ENCODE results near the gene RASSF7. TPM values are rescaled to one million over a fixed set of nuclear protein-coding genes. Genes with fewer than 3 reads are reported as not detected.
"Not testable (repeated sequence)": the region's sequence is repeated elsewhere in the genome, so short reads cannot be mapped to it uniquely, and the experiment has no call there.

RASSF7 gene
- total and polyA plus RNA-seq, 11 donors = 1.1 to 15.5 (median 5.7) TPM

GRCh38 chr11:515131-515530 is 45.6 kb upstream of the RASSF7 start:
- WGBS, 4 donors = 87 to 98% (median 94%) methylated on average over 6 of the region's 6 CpGs
- intact Hi-C loops (cut with DNase I) = loop anchor here in 3 of 10 donors (5.0 to 10.0 kb wide), 3 partner anchors 108 to 310 kb away; partner anchors contain the start of genes BET1L (in 1 of the 3) and RIC8A (in 1 of the 3)
- ATAC-seq (no peak), DNase-seq (peak in 1 of 5 donors; percentile 40)
- peaks cover 0 to 10% (median 4%) of the 10 kb centered on the region in 12 donors for H3K4me1 ChIP-seq
- H3K27ac ChIP-seq = no peak overlapping the region
- no peak for TF ChIP-seq CTCF (IDR thresholded peaks at IDR 0.05)
- TF ChIP-seq POLR2A (IDR thresholded peaks at IDR 0.05) = no peak
- H3K9me3 ChIP-seq = peaks cover 0 to 14% (median 0%) of the 10 kb centered on the region in 12 donors
- H3K36me3 ChIP-seq = peaks cover 0 to 33% (median 20%) of the 10 kb centered on the region in 9 donors
- no peak overlapping the region for H3K4me3 ChIP-seq
- no peaks in the 10 kb centered on the region for H3K27me3 ChIP-seq

- WGBS, 4 donors = 95 to 98% (median 96%) methylated on average over 4 of the region's 4 CpGs
- Histone ChIP-seq H3K9me3 (peaks cover 0 to 14% (median 0%) of the 10 kb centered on the region in 12 donors), H3K27ac (no peak overlapping the region), H3K27me3 (no peaks in the 10 kb centered on the region), H3K4me3 (no peak overlapping the region), H3K36me3 (peaks cover 0 to 24% (median 16%) of the 10 kb centered on the region in 9 donors), H3K4me1 (peaks cover 0 to 10% (median 4%) of the 10 kb centered on the region in 12 donors)
- no peak for TF ChIP-seq CTCF (IDR thresholded peaks at IDR 0.05)
- no peak for TF ChIP-seq POLR2A (IDR thresholded peaks at IDR 0.05)
- no peak for DNase-seq
- intact Hi-C loops (cut with DNase I) = loop anchor here in 3 of 10 donors (5.0 to 10.0 kb wide), 3 partner anchors 109 to 312 kb away; partner anchors contain the start of genes BET1L (in 1 of the 3) and RIC8A (in 1 of the 3)
- no peak for ATAC-seq
Observed at GRCh38 chr11:516400-516799, 44.4 kb upstream of the RASSF7 start.

- not testable (repeated sequence) for ATAC-seq, H3K4me3 ChIP-seq, H3K4me1 ChIP-seq, H3K27me3 ChIP-seq
- peak in 2 of 5 donors; percentile 29 to 68 for DNase-seq
- peak overlapping the region in 1 of 12 donors; percentile 83 for H3K27ac ChIP-seq
- intact Hi-C loops (cut with DNase I) = loop anchor here in 3 of 10 donors (5.0 to 10.0 kb wide), 3 partner anchors 110 to 312 kb away; partner anchors contain the start of genes BET1L (in 1 of the 3) and RIC8A (in 1 of the 3)
- H3K36me3 ChIP-seq = peaks cover 0 to 20% (median 15%) of the 10 kb centered on the region in 9 donors
- peaks cover 0 to 14% (median 0%) of the 10 kb centered on the region in 12 donors for H3K9me3 ChIP-seq
- WGBS, 4 donors = 95 to 98% (median 95%) methylated on average over 33 to 43 of the region's 43 CpGs
Observed at GRCh38 chr11:516918-517685, 43.7 kb upstream of the RASSF7 start.

GRCh38 chr11:518463-519202 is 42.1 kb upstream of the RASSF7 start:
- intact Hi-C loops (cut with DNase I) = loop anchor here in 4 of 10 donors (1.0 to 10.0 kb wide), 5 partner anchors 12 to 314 kb away; partner anchors contain the start of genes BET1L (in 1 of the 4) and RIC8A (in 1 of the 4)
- no peaks in the 10 kb centered on the region for H3K27me3 ChIP-seq
- H3K9me3 ChIP-seq = peaks cover 0 to 14% (median 0%) of the 10 kb centered on the region in 12 donors
- peaks cover 0 to 16% (median 9%) of the 10 kb centered on the region in 9 donors for H3K36me3 ChIP-seq
- ATAC-seq (peak; percentile 85 to 98 (median 98)), DNase-seq (peak; percentile 86 to 95 (median 92))
- 6 to 19% (median 10%) methylated on average over 25 to 74 of the region's 74 CpGs for WGBS, 4 donors
- peak overlapping the region in 11 of 12 donors; percentile 34 to 83 (median 73) for H3K27ac ChIP-seq
- peaks cover 0 to 10% (median 4%) of the 10 kb centered on the region in 12 donors for H3K4me1 ChIP-seq
- TF ChIP-seq POLR2A (IDR thresholded peaks at IDR 0.05) (peak in 1 of 2 donors; percentile 61), CTCF (IDR thresholded peaks at IDR 0.05) (peak in 11 of 12 donors; percentile 96 to 100 (median 100))
- peak overlapping the region in 10 of 12 donors; percentile 2 to 49 (median 32) for H3K4me3 ChIP-seq
